ENCODE data around the gene SATL1. TPM values are rescaled to one million over a fixed set of nuclear protein-coding genes. Genes with fewer than 3 reads are reported as not detected.
"Not testable (repeated sequence)": the region's sequence is repeated elsewhere in the genome, so short reads cannot be mapped to it uniquely, and the experiment has no call there.

Gene SATL1
- total RNA-seq, 1 experiment from 2014 or later: 0.22 TPM

- TF ChIP-seq NR1H2 (CRISPR knock-in tag; IDR thresholded peaks at IDR 0.05): no peak
- no peak for TF ChIP-seq ZNF396 (CRISPR knock-in tag; IDR thresholded peaks at IDR 0.05; ENCODE audit: borderline replicate concordance)
- TF ChIP-seq, protein P1, sequence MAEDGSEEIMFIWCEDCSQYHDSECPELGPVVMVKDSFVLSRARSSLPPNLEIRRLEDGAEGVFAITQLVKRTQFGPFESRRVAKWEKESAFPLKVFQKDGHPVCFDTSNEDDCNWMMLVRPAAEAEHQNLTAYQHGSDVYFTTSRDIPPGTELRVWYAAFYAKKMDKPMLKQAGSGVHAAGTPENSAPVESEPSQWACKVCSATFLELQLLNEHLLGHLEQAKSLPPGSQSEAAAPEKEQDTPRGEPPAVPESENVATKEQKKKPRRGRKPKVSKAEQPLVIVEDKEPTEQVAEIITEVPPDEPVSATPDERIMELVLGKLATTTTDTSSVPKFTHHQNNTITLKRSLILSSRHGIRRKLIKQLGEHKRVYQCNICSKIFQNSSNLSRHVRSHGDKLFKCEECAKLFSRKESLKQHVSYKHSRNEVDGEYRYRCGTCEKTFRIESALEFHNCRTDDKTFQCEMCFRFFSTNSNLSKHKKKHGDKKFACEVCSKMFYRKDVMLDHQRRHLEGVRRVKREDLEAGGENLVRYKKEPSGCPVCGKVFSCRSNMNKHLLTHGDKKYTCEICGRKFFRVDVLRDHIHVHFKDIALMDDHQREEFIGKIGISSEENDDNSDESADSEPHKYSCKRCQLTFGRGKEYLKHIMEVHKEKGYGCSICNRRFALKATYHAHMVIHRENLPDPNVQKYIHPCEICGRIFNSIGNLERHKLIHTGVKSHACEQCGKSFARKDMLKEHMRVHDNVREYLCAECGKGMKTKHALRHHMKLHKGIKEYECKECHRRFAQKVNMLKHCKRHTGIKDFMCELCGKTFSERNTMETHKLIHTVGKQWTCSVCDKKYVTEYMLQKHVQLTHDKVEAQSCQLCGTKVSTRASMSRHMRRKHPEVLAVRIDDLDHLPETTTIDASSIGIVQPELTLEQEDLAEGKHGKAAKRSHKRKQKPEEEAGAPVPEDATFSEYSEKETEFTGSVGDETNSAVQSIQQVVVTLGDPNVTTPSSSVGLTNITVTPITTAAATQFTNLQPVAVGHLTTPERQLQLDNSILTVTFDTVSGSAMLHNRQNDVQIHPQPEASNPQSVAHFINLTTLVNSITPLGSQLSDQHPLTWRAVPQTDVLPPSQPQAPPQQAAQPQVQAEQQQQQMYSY (CRISPR knock-in tag; IDR thresholded peaks at IDR 0.05): no peak
Measured at GRCh38 chrX:85288992-85289723, 45.6 kb upstream of the SATL1 start (continued).

GRCh38 chrX:85285286-85285685, 41.7 kb upstream of the SATL1 start:
- H3K4me3 Mint-ChIP-seq; DNase-seq (ENCODE audit: low spot score); H3K4me1 Mint-ChIP-seq; ATAC-seq; POLR2A ChIA-PET; H3K36me3 Mint-ChIP-seq; H3K27ac Mint-ChIP-seq; CTCF ChIA-PET; H3K27me3 Mint-ChIP-seq (ENCODE audit: low read depth): not testable (repeated sequence)
- H3K9me3 Mint-ChIP-seq: peaks cover 15% of the 10 kb centered on the region

- TF ChIP-seq, protein P2, sequence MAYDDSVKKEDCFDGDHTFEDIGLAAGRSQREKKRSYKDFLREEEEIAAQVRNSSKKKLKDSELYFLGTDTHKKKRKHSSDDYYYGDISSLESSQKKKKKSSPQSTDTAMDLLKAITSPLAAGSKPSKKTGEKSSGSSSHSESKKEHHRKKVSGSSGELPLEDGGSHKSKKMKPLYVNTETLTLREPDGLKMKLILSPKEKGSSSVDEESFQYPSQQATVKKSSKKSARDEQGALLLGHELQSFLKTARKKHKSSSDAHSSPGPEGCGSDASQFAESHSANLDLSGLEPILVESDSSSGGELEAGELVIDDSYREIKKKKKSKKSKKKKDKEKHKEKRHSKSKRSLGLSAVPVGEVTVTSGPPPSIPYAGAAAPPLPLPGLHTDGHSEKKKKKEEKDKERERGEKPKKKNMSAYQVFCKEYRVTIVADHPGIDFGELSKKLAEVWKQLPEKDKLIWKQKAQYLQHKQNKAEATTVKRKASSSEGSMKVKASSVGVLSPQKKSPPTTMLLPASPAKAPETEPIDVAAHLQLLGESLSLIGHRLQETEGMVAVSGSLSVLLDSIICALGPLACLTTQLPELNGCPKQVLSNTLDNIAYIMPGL (CRISPR knock-in tag; IDR thresholded peaks at IDR 0.05): no peak
- DNase-seq (ENCODE audit: low spot score) (peak; percentile 19), ATAC-seq (peak; percentile 21)
- Mint-ChIP-seq H3K36me3 (peaks cover 8% of the 10 kb centered on the region), H3K27ac (peak overlapping the region; percentile 98), H3K27me3 (ENCODE audit: low read depth) (no peaks in the 10 kb centered on the region), H3K4me1 (peaks cover 24% of the 10 kb centered on the region), H3K4me3 (peak overlapping the region; percentile 96), H3K9me3 (no peaks in the 10 kb centered on the region)
- POLR2A ChIA-PET: no interaction called here
- CTCF ChIA-PET: interaction anchor here (0.6 to 1.9 kb wide), 3 partner anchors 135 to 777 kb away, joined by 4 to 8 read pairs (median 4); no protein-coding TSS in a partner anchor
Measured at GRCh38 chrX:85244450-85245211, 1.1 kb upstream of the SATL1 start.

DNA sequence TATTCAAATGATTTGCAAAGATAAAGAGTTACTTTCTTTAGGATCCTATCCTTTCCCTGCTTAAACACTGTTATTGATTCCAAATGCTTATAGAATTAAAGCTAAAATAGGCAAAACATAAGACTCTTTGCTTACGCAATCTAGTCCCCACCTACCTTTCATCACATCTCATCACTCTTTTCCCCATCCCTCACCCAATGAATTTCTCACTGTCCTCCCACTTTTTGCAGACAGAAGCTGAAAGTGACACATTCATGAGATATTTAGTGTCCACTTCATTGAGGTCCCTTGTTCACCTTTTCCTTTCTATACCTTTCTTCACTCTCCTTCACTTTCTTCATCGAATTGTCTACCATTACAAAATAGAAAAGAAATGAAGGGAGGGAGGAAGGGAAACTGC, 424 bp downstream of the SATL1 start:
- H3K27me3 Mint-ChIP-seq (ENCODE audit: low read depth): no peaks in the 10 kb centered on the region
- H3K4me1 Mint-ChIP-seq: peaks cover 22% of the 10 kb centered on the region
- peak overlapping the region; percentile 96 for H3K4me3 Mint-ChIP-seq
- ChIA-PET POLR2A (no interaction called here), CTCF (no interaction called here)
- H3K36me3 Mint-ChIP-seq: 0 out of 2 replicates have a peak, but pooled peaks cover 2% of the 10 kb centered on the region
- no peaks in the 10 kb centered on the region for H3K9me3 Mint-ChIP-seq
- DNase-seq (ENCODE audit: low spot score): no peak
- no peak for ATAC-seq
- H3K27ac Mint-ChIP-seq: peak overlapping the region; percentile 96
- TF ChIP-seq TEAD1 (CRISPR knock-in tag; IDR thresholded peaks at IDR 0.05): no peak
- TF ChIP-seq RELA (CRISPR knock-in tag; IDR thresholded peaks at IDR 0.05; ENCODE audit: borderline replicate concordance): no peak
- TF ChIP-seq, protein P3, sequence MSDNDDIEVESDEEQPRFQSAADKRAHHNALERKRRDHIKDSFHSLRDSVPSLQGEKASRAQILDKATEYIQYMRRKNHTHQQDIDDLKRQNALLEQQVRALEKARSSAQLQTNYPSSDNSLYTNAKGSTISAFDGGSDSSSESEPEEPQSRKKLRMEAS (CRISPR knock-in tag; IDR thresholded peaks at IDR 0.05): no peak
- no peak for TF ChIP-seq NR3C1 (CRISPR knock-in tag; conservative IDR thresholded peaks at IDR 0.05; ENCODE audit: low read depth)
- TF ChIP-seq ZMAT4 (CRISPR knock-in tag; IDR thresholded peaks at IDR 0.05): no peak
- TF ChIP-seq ZNF416 (CRISPR knock-in tag; IDR thresholded peaks at IDR 0.05): no peak
- TF ChIP-seq, protein P4, sequence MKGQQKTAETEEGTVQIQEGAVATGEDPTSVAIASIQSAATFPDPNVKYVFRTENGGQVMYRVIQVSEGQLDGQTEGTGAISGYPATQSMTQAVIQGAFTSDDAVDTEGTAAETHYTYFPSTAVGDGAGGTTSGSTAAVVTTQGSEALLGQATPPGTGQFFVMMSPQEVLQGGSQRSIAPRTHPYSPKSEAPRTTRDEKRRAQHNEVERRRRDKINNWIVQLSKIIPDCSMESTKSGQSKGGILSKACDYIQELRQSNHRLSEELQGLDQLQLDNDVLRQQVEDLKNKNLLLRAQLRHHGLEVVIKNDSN (CRISPR knock-in tag; IDR thresholded peaks at IDR 0.05): no peak
- TF ChIP-seq, protein P5, sequence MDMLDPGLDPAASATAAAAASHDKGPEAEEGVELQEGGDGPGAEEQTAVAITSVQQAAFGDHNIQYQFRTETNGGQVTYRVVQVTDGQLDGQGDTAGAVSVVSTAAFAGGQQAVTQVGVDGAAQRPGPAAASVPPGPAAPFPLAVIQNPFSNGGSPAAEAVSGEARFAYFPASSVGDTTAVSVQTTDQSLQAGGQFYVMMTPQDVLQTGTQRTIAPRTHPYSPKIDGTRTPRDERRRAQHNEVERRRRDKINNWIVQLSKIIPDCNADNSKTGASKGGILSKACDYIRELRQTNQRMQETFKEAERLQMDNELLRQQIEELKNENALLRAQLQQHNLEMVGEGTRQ (CRISPR knock-in tag; IDR thresholded peaks at IDR 0.05): no peak
- TF ChIP-seq FOXP1 (CRISPR knock-in tag; IDR thresholded peaks at IDR 0.05; ENCODE audit: borderline replicate concordance): no peak
- TF ChIP-seq NFE2L1 (CRISPR knock-in tag; IDR thresholded peaks at IDR 0.05): no peak
- TF ChIP-seq SMAD3 (CRISPR knock-in tag; IDR thresholded peaks at IDR 0.05; ENCODE audit: borderline replicate concordance): no peak
- TF ChIP-seq NR1H2 (CRISPR knock-in tag; IDR thresholded peaks at IDR 0.05): no peak
- TF ChIP-seq, protein P6, sequence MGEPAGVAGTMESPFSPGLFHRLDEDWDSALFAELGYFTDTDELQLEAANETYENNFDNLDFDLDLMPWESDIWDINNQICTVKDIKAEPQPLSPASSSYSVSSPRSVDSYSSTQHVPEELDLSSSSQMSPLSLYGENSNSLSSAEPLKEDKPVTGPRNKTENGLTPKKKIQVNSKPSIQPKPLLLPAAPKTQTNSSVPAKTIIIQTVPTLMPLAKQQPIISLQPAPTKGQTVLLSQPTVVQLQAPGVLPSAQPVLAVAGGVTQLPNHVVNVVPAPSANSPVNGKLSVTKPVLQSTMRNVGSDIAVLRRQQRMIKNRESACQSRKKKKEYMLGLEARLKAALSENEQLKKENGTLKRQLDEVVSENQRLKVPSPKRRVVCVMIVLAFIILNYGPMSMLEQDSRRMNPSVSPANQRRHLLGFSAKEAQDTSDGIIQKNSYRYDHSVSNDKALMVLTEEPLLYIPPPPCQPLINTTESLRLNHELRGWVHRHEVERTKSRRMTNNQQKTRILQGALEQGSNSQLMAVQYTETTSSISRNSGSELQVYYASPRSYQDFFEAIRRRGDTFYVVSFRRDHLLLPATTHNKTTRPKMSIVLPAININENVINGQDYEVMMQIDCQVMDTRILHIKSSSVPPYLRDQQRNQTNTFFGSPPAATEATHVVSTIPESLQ (CRISPR knock-in tag; IDR thresholded peaks at IDR 0.05): no peak
- TF ChIP-seq ZNF121 (CRISPR knock-in tag; IDR thresholded peaks at IDR 0.05): no peak
